PC-3 (cell line): ENCODE results near the gene RIMOC1. TPM values are rescaled to one million over a fixed set of nuclear protein-coding genes. Genes with fewer than 3 reads are reported as not detected.
A peak's percentile ranks its signal among the peaks of the same experiment; 100 is the strongest.

ENCODE experiments used
- ATAC-seq: fragments of 200-7000 bp; cut with Tn5 transposase; 2 replicates; pipeline ENCODE4 v1.9.1; 2020; ENCODE audit warnings: mild to moderate bottlenecking, moderate library complexity
- Bru-seq: library from RNA; stranded (reverse); fragments of 400-500 nt; gene quantifications from one replicate; lab custom pipeline; 2021; lab: Mats Ljungman, UMichigan
- BruChase-seq, 2 experiments: library from RNA; stranded (reverse); fragments of 400-500 nt; gene quantifications; one replicate each; lab custom pipeline; 2021; lab: Mats Ljungman, UMichigan
- BruUV-seq: library from RNA; stranded (reverse); fragments of 400-500 nt; replicated peaks from 2 replicates; lab custom pipeline; 2021; lab: Mats Ljungman, UMichigan
- CTCF ChIA-PET: fragments of 300-600 bp; sonication (Branson Sonifier 250); formaldehyde crosslinking; loops from one replicate; lab custom pipeline; 2022; ENCODE audit warnings: antibody characterized with exemption; lab: Charles Lee
- POLR2A ChIA-PET: fragments of 300-600 bp; sonication (Branson Sonifier 250); formaldehyde crosslinking; loops from one replicate; lab custom pipeline; 2022; ENCODE audit warnings: antibody characterized with exemption; ENCODE audit not compliant: unreplicated experiment; lab: Charles Lee
- DNase-seq: peaks from one replicate; pipeline ENCODE4 v3.0.0-alpha.2; 2015
- H2AFZ ChIP-seq: fragments of 300-600 bp; sonication (generic); 2 replicates; pipeline ENCODE4 v1.6.0; 2016; ENCODE audit warnings: antibody characterized with exemption, low read length
- H3F3A ChIP-seq: fragments of 300-600 bp; sonication (generic); one replicate; pipeline ENCODE4 v1.6.0; 2017; ENCODE audit warnings: antibody characterized with exemption, low read length, control low read depth, mild to moderate bottlenecking; ENCODE audit not compliant: unreplicated experiment
- H3K27ac ChIP-seq: fragments of 300-600 bp; sonication (generic); 2 replicates; pipeline ENCODE4 v1.5.1; 2016; ENCODE audit warnings: mild to moderate bottlenecking, low read length
- H3K27me3 ChIP-seq: fragments of 300-600 bp; sonication (generic); 2 replicates; pipeline ENCODE4 v1.6.1; 2016; ENCODE audit warnings: low read length, mixed read lengths
- H3K36me3 ChIP-seq: fragments of 300-600 bp; sonication (generic); 2 replicates; pipeline ENCODE4 v1.6.1; 2016; ENCODE audit warnings: low read depth, mixed run types, low read length, mixed read lengths
- H3K4me1 ChIP-seq: fragments of 300-600 bp; sonication (generic); 2 replicates; pipeline ENCODE4 v1.5.1; 2016; ENCODE audit warnings: low read length; ENCODE audit not compliant: insufficient read depth
- H3K4me2 ChIP-seq: fragments of 300-600 bp; sonication (generic); 2 replicates; pipeline ENCODE4 v1.6.0; 2016; ENCODE audit warnings: low read length
- H3K4me3 ChIP-seq: fragments of 300-600 bp; sonication (generic); 2 replicates; pipeline ENCODE4 v1.5.1; 2016; ENCODE audit warnings: mild to moderate bottlenecking, low read length, mixed read lengths
- H3K79me2 ChIP-seq: fragments of 300-600 bp; sonication (generic); 2 replicates; pipeline ENCODE4 v1.6.1; 2017; ENCODE audit warnings: low read length, mixed read lengths
- H3K9ac ChIP-seq: fragments of 300-600 bp; sonication (generic); 2 replicates; pipeline ENCODE4 v1.6.0; 2016; ENCODE audit warnings: mild to moderate bottlenecking, low read length
- H3K9me2 ChIP-seq: fragments of 300-600 bp; sonication (generic); replicated peaks from 2 replicates; pipeline ENCODE4 v1.6.1; 2016; ENCODE audit warnings: mixed run types, low read length, mixed read lengths
- H3K9me3 ChIP-seq: fragments of 300-600 bp; sonication (generic); 2 replicates; pipeline ENCODE4 v1.6.1; 2016; ENCODE audit warnings: low read length, mixed read lengths
- H4K20me1 ChIP-seq: fragments of 300-600 bp; sonication (generic); 2 replicates; pipeline ENCODE4 v1.6.1; 2016; ENCODE audit warnings: low read length, mixed read lengths
- CTCF ChIP-seq: fragments of 300-600 bp; sonication (generic); conservative IDR thresholded peaks from 2 replicates; pipeline ENCODE4 v1.5.1; 2017; ENCODE audit warnings: antibody characterized with exemption, low read depth, mild to moderate bottlenecking, low read length
- EZH2 ChIP-seq: fragments of 300-600 bp; sonication (generic); IDR thresholded peaks from one replicate; pipeline ENCODE4 v1.6.1; 2017; ENCODE audit warnings: antibody characterized with exemption, mild to moderate bottlenecking, low read length; ENCODE audit not compliant: unreplicated experiment
- EZH2phosphoT487 ChIP-seq: fragments of 300-600 bp; sonication (generic); IDR thresholded peaks from 2 replicates; pipeline ENCODE4 v1.6.1; 2018; ENCODE audit warnings: mild to moderate bottlenecking, antibody characterized with exemption, low read length, borderline replicate concordance
- intact Hi-C: fragments of 100-400 bp; cut with micrococcal nuclease; formaldehyde crosslinking; loops from 2 replicates; pipeline ENCODE4 v1.9.0; 2023
- long read RNA-seq: library from polyadenylated mRNA; unstranded; transcript quantifications from one replicate; pipeline ENCODE4 v2.0.0, GENCODE V29; 2021; ENCODE audit not compliant: unreplicated experiment
- total RNA-seq: library from RNA; depleted of rRNA; stranded (reverse); fragments of >200 nt; gene quantifications from 2 replicates; pipeline ENCODE4 v1.2.3, GENCODE V29; 2014; rRNA removed

RIMOC1 gene
- total RNA-seq (10.3 and 11.3 TPM in 2 replicates), Bru-seq, nascent RNA (percentile 88 among the genes with signal in this experiment), BruChase-seq, experiment 1, labeled RNA remaining after a 6-hour chase (percentile 96 among the genes with signal in this experiment), BruChase-seq, experiment 2, labeled RNA remaining after a 2-hour chase (percentile 96 among the genes with signal in this experiment)
- long read RNA-seq, full-length matches to known transcripts: 13 of 30 reads
- long read RNA-seq, partial matches to known transcripts: 4 of 30 reads
- long read RNA-seq, other reads (novel, unspliced or antisense): 13 of 30 reads

DNA sequence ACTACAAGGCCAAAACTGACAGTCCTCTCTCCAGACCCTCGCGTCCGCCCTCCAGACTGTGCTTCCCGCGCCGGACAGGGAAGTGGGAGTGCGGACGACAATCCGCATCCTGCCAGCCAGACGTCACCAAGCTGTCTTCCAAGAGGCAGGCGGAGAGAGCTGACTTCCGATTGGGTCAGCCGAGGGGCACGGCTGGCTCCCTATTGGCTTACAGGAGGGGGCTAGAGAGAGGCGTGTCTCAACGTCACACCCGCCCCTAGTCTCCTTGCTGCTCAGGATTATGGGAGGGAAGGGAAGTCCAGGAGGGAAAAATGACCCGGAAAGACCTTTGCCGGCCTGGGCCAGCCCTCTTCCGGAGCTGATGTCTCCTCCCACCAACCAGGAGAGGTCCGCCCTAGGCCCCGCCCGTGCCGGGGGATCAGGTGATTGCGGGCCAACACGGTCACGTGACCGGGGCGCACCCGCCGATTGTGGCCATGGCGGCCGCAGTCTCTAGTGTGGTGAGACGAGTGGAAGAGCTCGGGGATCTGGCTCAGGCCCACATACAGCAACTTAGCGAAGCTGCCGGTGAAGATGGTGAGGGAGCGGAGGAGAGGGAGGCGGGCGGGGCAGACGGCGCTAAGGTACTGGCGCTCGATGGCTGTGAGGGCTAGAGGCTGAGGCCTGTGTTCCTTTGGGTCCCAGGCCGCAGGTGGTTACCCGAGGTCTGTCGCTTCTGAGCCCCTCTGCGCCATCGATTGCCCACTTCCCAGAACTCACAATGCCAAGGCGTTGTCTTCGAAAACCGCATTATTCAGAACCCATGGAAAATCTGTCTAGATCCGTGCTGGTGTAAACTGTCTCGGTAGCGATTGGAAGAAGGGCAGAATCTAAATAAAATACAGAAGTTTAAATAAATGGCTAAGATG, at the start of gene RIMOC1:
TSS of gene RIMOC1 (plus strand) at position 453 of the 908 bp plus-strand sequence. CDS start at position 477, 24 bp downstream.
- ChIA-PET POLR2A (interaction anchor here (0.5 to 1.2 kb wide), 9 partner anchors 20 to 1518 kb away, joined by 3 to 7 read pairs (median 3); no protein-coding TSS in a partner anchor), CTCF (interaction anchor here (0.7 to 1.4 kb wide), 3 partner anchors 48 to 153 kb away, joined by 3 to 7 read pairs (median 5); no protein-coding TSS in a partner anchor)
- no peaks in the 10 kb centered on the region for H3F3A ChIP-seq
- peaks cover 28% of the 10 kb centered on the region for H3K79me2 ChIP-seq
- H3K27me3 ChIP-seq: no peaks in the 10 kb centered on the region
- peak within 1 kb of the TSS; percentile 85 for H3K9ac ChIP-seq
- peaks cover 8% of the 10 kb centered on the region; the same call in 1 of the 2 replicates for H3K36me3 ChIP-seq
- H2AFZ ChIP-seq: peak within 1 kb of the TSS; percentile 72
- H3K27ac ChIP-seq: peak within 1 kb of the TSS; percentile 10
- H4K20me1 ChIP-seq: no peaks in the 10 kb centered on the region
- intact Hi-C loops: loop anchor here (1.0 kb wide), 2 partner anchors 20 to 34 kb away; partner anchors contain the start of gene OXCT1
- TF ChIP-seq CTCF (no peak), EZH2phosphoT487 (no peak)
- no peaks in the 10 kb centered on the region for H3K9me2 ChIP-seq
- BruUV-seq: TSS peak; percentile 61
- peak within 1 kb of the TSS; percentile 87 for H3K4me2 ChIP-seq
- peak within 1 kb of the TSS; percentile 78 for H3K4me3 ChIP-seq
- ATAC-seq: peak; percentile 99
- peak; percentile 99 for DNase-seq
- H3K9me3 ChIP-seq: no peaks in the 10 kb centered on the region
- peaks cover 18% of the 10 kb centered on the region for H3K4me1 ChIP-seq

GRCh38 chr5:41856644-41857491, 47.3 kb upstream of the RIMOC1 start:
- DNase-seq (peak; percentile 93), ATAC-seq (peak; percentile 94)
- H3K4me2 ChIP-seq: no peak overlapping the region
- H4K20me1 ChIP-seq: no peaks in the 10 kb centered on the region
- H3K4me3 ChIP-seq: no peak overlapping the region
- ChIA-PET CTCF (interaction anchor here (0.6 to 2.2 kb wide), 10 partner anchors 9 to 1033 kb away, joined by 3 to 44 read pairs (median 3); partner anchors contain the start of genes FBXO4 and RIMOC1), POLR2A (interaction anchor here (0.6 kb wide), 1 partner anchor 81 kb away, joined by 3 read pairs; no protein-coding TSS in a partner anchor)
- no peak overlapping the region for H2AFZ ChIP-seq
- H3K79me2 ChIP-seq: no peaks in the 10 kb centered on the region
- H3K9me2 ChIP-seq: no peaks in the 10 kb centered on the region
- H3F3A ChIP-seq: no peaks in the 10 kb centered on the region
- no peaks in the 10 kb centered on the region for H3K27me3 ChIP-seq
- H3K9me3 ChIP-seq: no peaks in the 10 kb centered on the region
- H3K9ac ChIP-seq: no peak overlapping the region
- H3K4me1 ChIP-seq: no peaks in the 10 kb centered on the region
- intact Hi-C loops: loop anchor here (1.0 to 10.0 kb wide), 7 partner anchors 68 to 1028 kb away; partner anchors contain the start of gene FBXO4
- H3K27ac ChIP-seq: no peak overlapping the region
- peaks cover 13% of the 10 kb centered on the region for H3K36me3 ChIP-seq
- TF ChIP-seq CTCF (peak; percentile 95), EZH2phosphoT487 (no peak), EZH2 (no peak)
- BruUV-seq: no TSS peak
